Transverse colon (tissue), 4 donors: ENCODE data around the gene DDB1. TPM values are rescaled to one million over a fixed set of nuclear protein-coding genes. Genes with fewer than 3 reads are reported as not detected.

ENCODE experiments used
- DNase-seq: peaks from one replicate; pipeline ENCODE4 v3.0.0-alpha.2; 2019
- H3K27ac ChIP-seq, 4 donors: fragments of 200-600 bp; sonication (generic); 2 replicates each; pipeline ENCODE4 v1.5.1; 2016 to 2018; ENCODE audit warnings: inconsistent platforms in 4 of 4
- H3K27me3 ChIP-seq: fragments of 200-600 bp; sonication (generic); 2 replicates; pipeline ENCODE4 v1.5.1; 2017; ENCODE audit warnings: inconsistent platforms
- H3K36me3 ChIP-seq, 4 donors: fragments of 200-600 bp; sonication (generic); 2 replicates each; pipeline ENCODE4 v1.5.1; 2017 to 2019; ENCODE audit warnings: inconsistent platforms in 4 of 4
- H3K4me1 ChIP-seq, 4 donors: fragments of 200-600 bp; sonication (generic); 2 replicates each; pipeline ENCODE4 v1.5.1; 2017 to 2020; ENCODE audit warnings: inconsistent platforms in 4 of 4
- H3K4me3 ChIP-seq, 4 donors: fragments of 200-600 bp; sonication (generic); 1 replicate in 1 of 4; 2 replicates in 3 of 4; pipeline versions ENCODE4 v1.5.1 to v1.6.1; 2017 to 2019; ENCODE audit warnings: inconsistent platforms in 4 of 4
- H3K9me3 ChIP-seq, 2 donors: fragments of 200-600 bp; sonication (generic); 2 replicates each; pipeline ENCODE4 v1.5.1; 2017 to 2019; ENCODE audit warnings: inconsistent platforms in 2 of 2
- CTCF ChIP-seq, 5 experiments: fragments of 200-600 bp in 3 of 5; fragments of 450-650 bp in 2 of 5; sonication (generic) in 3 of 5; IDR thresholded peaks; 1 replicate in 2 of 5; 2 replicates in 3 of 5; pipeline ENCODE4 v1.5.1; 2016 to 2017; ENCODE audit warnings: antibody characterized with exemption in 5 of 5, inconsistent platforms in 3 of 5, mild to moderate bottlenecking in 2 of 5, moderate library complexity in 1 of 5
- EP300 ChIP-seq: sonication (generic); formaldehyde crosslinking; IDR thresholded peaks from one replicate; pipeline ENCODE4 v1.6.1; 2017; ENCODE audit warnings: antibody characterized with exemption, low read depth
- POLR2A ChIP-seq: fragments of 450-650 bp; IDR thresholded peaks from one replicate; pipeline ENCODE4 v1.6.1; 2016; ENCODE audit warnings: antibody characterized with exemption, mild to moderate bottlenecking, moderate library complexity
- POLR2AphosphoS5 ChIP-seq, 3 donors: sonication (generic); formaldehyde crosslinking; IDR thresholded peaks; one replicate each; pipeline ENCODE4 v1.6.1; 2016; ENCODE audit warnings: antibody characterized with exemption in 3 of 3
- WGBS, 2 donors: methylation state at CpG; one replicate each; pipeline ENCODE4 v1.1.5; 2018; ENCODE audit warnings: low coverage in 1 of 2; 5-methylcytosine and 5-hydroxymethylcytosine counted together
- in situ Hi-C, 4 donors: fragments of 200-750 bp; cut with MboI; loops; one replicate each; pipeline versions ENCODE4 v1.15.0 to v1.15.1; 2017; ENCODE audit warnings: low sequenced_read_pairs in 3 of 4, low pct_ligation_motif_present in 1 of 4, low pct_unique_long_range_greater_than_20kb in 1 of 4
- intact Hi-C: fragments of 100-400 bp; cut with DNase I; formaldehyde crosslinking; loops from one replicate; pipeline ENCODE4 v1.15.1; 2023; ENCODE audit warnings: low total_unique reads
- total RNA-seq, 4 donors: library from RNA; depleted of rRNA; stranded (reverse); fragments of >200 nt; gene quantifications; one replicate each; pipeline ENCODE4 v1.1.0, GENCODE V29; 2016

Gene DDB1
- total RNA-seq, 4 donors from 2014 or later, result 105 to 127 (median 123) TPM

- H3K36me3 ChIP-seq, result no peaks in the 10 kb centered on the region
- peaks cover 0 to 4% (median 0%) of the 10 kb centered on the region in 4 donors for H3K4me1 ChIP-seq
- in situ Hi-C loops, result no loop called here
- TF ChIP-seq EP300 (no peak), CTCF (IDR thresholded peaks at IDR 0.05) (no peak)
- no peaks in the 10 kb centered on the region for H3K9me3 ChIP-seq
- peaks cover 25% of the 10 kb centered on the region for H3K27me3 ChIP-seq
- DNase-seq, result no peak
- intact Hi-C loops, result no loop called here
- no peak overlapping the region for H3K4me3 ChIP-seq
- 82 to 85% methylated on average over 11 to 14 of the region's 14 CpGs for WGBS, 2 donors
- no peak overlapping the region for H3K27ac ChIP-seq
Observed at GRCh38 chr11:61277186-61278000, 55.5 kb downstream of the DDB1 start.

- Histone ChIP-seq H3K27me3 (peaks cover 18% of the 10 kb centered on the region), H3K36me3 (no peaks in the 10 kb centered on the region), H3K4me1 (no peaks in the 10 kb centered on the region), H3K4me3 (no peak overlapping the region), H3K27ac (no peak overlapping the region), H3K9me3 (no peaks in the 10 kb centered on the region)
- in situ Hi-C loops, result no loop called here
- 88 to 92% methylated on average over 2 to 4 of the region's 4 CpGs for WGBS, 2 donors
- TF ChIP-seq POLR2A, result no peak
- no peak for TF ChIP-seq CTCF (IDR thresholded peaks at IDR 0.05)
- TF ChIP-seq EP300, result no peak
- TF ChIP-seq POLR2AphosphoS5 (IDR thresholded peaks at IDR 0.05), result no peak
- intact Hi-C loops, result no loop called here
- DNase-seq, result no peak
Observed at GRCh38 chr11:61275191-61275590, 57.7 kb downstream of the DDB1 start.

DNA sequence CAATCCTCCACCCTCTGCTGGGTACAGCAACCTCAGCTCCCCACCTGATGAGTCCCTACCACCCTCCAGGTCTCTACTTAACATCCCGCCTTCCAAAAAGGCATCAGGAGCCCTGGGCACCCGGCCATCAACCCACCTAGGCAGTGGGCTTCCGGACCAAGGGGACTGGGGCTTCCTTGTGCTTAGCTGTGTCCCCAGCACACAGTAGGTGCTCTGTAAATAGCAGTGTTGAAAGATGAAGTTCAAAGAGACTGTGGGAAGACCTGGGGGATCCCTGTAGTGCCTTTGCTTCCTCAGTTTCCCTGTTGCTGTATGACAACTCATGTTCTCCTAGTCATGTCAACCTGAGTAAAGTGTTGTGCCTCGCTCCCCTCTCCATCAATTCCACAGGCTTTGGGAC is 58.8 kb downstream of the DDB1 start:
- in situ Hi-C loops, result loop anchor here in 1 of 4 donors (25.0 kb wide), 1 partner anchor 113 kb away; the partner anchor contains the start of gene TMEM216
- no peak overlapping the region for H3K4me3 ChIP-seq
- TF ChIP-seq POLR2A, result no peak
- no peak for TF ChIP-seq EP300
- no peak for TF ChIP-seq CTCF (IDR thresholded peaks at IDR 0.05)
- no peak for TF ChIP-seq POLR2AphosphoS5 (IDR thresholded peaks at IDR 0.05)
- no peak for DNase-seq
- H3K4me1 ChIP-seq, result no peaks in the 10 kb centered on the region
- H3K27me3 ChIP-seq, result peaks cover 12% of the 10 kb centered on the region
- intact Hi-C loops, result no loop called here
- H3K36me3 ChIP-seq, result no peaks in the 10 kb centered on the region
- H3K9me3 ChIP-seq, result no peaks in the 10 kb centered on the region
- no peak overlapping the region for H3K27ac ChIP-seq
- 91 to 100% methylated on average over 1 to 4 of the region's 4 CpGs for WGBS, 2 donors

- DNase-seq, result peak; percentile 40
Observed at GRCh38 chr11:61273178-61274078, 59.5 kb downstream of the DDB1 start.

More at GRCh38 chr11:61273178-61274078, 59.5 kb downstream of the DDB1 start:
- Histone ChIP-seq H3K27ac (no peak overlapping the region), H3K36me3 (no peaks in the 10 kb centered on the region), H3K4me1 (no peaks in the 10 kb centered on the region), H3K4me3 (no peak overlapping the region), H3K27me3 (peaks cover 11% of the 10 kb centered on the region), H3K9me3 (no peaks in the 10 kb centered on the region)
- in situ Hi-C loops (loop anchor here in 1 of 4 donors (25.0 kb wide), 1 partner anchor 114 kb away; the partner anchor contains the start of gene TMEM216), intact Hi-C loops (no loop called here)
- TF ChIP-seq CTCF (IDR thresholded peaks at IDR 0.05), result no peak
- TF ChIP-seq POLR2A, result no peak
- TF ChIP-seq EP300, result no peak
- 72 to 100% methylated on average over 1 to 14 of the region's 16 CpGs for WGBS, 2 donors
